ENCODE data around the gene TMEM141. TPM values are rescaled to one million over a fixed set of nuclear protein-coding genes. Genes with fewer than 3 reads are reported as not detected.

The TMEM141 gene
- total RNA-seq (2022; extraction: Qiagen RNA extraction) = 60.3 to 79.3 TPM (median 78.5 TPM) in 5 replicates

GRCh38 chr9:136790640-136791515 lies at the start of gene TMEM141:
TSS of gene TMEM141 (plus strand) at chr9:136791344. CDS start at chr9:136791371, 27 bp downstream.

DNA sequence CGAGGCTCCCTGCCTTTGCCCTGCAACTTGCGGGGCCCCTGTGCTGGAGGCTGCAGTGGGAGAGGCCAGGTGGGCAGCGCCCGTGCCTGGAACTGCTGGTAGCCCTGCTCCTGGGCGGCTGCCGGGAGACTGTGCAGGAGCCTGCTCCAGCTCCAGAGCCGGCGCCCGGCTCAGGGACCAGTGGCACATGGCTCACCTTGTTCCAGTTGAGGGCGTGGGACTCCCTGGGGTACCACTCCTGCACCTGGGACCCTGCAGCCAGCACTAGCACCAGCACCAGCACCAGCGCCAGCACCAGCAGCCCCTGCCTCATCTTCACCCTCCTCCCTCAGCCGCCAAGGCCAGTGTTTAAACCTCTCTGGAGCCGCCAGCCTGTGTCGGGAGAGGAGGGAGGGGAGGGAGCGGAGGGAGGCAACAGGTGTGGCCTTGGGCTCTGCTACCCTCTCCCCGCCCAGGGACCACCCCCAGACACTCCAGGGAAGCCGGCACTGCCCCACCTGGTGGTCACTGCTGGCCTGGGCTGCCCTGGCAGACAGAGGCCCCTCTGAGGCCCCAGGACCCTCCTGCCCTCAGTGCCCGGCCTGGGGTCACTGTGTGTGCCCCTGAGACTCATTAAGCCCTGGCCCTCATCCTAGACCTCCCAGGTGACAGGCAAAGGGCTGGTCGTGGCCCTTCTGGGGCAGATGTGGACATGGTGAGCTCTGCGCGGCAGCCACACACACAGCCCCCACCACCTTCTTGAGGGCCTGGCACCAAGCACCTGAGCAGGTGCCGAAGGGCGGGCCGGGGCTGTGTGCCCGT lies 48.4 kb upstream of the TMEM141 start, which contains the start of gene LCN10:
LCN10 (minus strand) TSS at position 350 of the 801 bp plus-strand sequence; CDS start at position 313, 37 bp downstream.

DNA sequence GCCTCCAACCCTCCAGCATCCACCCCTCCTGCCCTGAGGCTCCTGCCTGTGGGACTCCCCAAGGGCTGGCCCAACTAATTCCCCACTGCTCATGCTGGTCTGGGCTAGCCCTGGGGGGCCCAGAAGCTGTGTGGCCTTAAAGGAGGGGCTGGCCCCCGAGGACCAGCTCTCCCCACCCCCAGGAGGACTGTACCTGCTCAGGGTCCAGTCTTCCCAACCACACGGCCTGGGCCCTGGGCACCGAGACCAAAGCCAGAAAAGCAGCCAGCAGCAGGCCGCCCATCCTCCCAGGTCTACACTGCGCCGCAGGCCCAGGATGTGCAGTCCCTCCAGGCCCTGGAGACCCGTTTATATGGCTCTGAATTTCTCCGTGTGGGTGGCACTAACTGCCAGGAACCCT lies 42.9 kb upstream of the TMEM141 start, which contains the start of gene LCN6:
LCN6 (minus strand) TSS at position 325 of the 400 bp plus-strand sequence; CDS start at position 283, 42 bp downstream.

DNA sequence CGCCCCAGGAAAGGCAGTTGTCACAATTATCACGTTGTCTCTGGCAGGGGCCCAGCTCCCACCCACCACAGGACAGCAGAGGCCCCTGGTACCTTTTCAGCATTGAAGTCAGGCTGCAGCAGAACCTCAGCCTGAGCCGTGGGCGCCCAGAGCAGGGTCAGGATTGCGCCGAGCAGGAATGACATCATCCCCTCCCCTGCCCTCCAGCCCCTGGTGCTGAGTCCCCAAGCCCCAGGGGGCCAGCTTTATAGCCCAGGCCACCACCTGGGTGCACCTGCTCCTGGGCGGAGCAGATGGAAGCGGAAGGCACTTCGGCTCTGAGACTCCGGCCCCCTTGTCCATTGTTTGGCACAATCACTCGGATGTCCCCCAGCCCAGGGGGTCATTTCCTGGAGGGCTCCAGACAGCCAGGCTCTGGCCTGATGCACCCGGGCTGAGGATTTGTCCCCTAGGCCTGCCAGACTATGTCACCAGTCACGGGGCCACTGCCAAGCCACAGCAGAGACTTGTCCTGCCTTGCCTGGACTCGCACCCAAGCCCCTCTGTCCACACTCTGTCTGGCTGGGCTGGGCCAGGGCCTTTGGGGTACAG lies 26.7 kb upstream of the TMEM141 start, which contains the start of gene LCN15:
LCN15 (minus strand) TSS at position 218 of the 591 bp plus-strand sequence; CDS start at position 188, 30 bp downstream.

GRCh38 chr9:136796238-136796774 lies 5.2 kb downstream of the TMEM141 start, which contains the start of gene CCDC183:
TSS of gene CCDC183 (plus strand) at chr9:136796338. CDS start at chr9:136796398, 60 bp downstream.

GRCh38 chr9:136807281-136808074 lies 16.3 kb downstream of the TMEM141 start, which contains the start of gene RABL6:
TSS of gene RABL6 (plus strand) at chr9:136807948. CDS start at chr9:136808197, 249 bp downstream.

GRCh38 chr9:136842380-136842948 lies 51.3 kb downstream of the TMEM141 start, which contains the start of gene AJM1:
TSS of gene AJM1 (plus strand) at chr9:136842478. CDS start at chr9:136844415, 1,937 bp downstream.

Other genes starting within 250 kb of the TMEM141 start
- gene NOTCH1, start 245.3 kb upstream of the TMEM141 start, total RNA-seq (2022; extraction: Qiagen RNA extraction) = 9.3 to 12.0 TPM (median 11.1 TPM) in 5 replicates
- 35.0 to 59.2 TPM (median 54.3 TPM) in 5 replicates for gene EGFL7, start 128.4 kb upstream of the TMEM141 start, total RNA-seq (2022; extraction: Qiagen RNA extraction)
- gene AGPAT2, start 103.9 kb upstream of the TMEM141 start, total RNA-seq (2022; extraction: Qiagen RNA extraction) = 72.0 to 106 TPM (median 101 TPM) in 5 replicates
- 6.4 to 9.1 TPM (median 8.0 TPM) in 5 replicates for gene DIPK1B, start 78.8 kb upstream of the TMEM141 start, total RNA-seq (2022; extraction: Qiagen RNA extraction)
- gene LCN10, start 48.4 kb upstream of the TMEM141 start, total RNA-seq (2022; extraction: Qiagen RNA extraction) = not detected in 5 replicates
- not detected in 5 replicates for gene LCN6, start 42.8 kb upstream of the TMEM141 start, total RNA-seq (2022; extraction: Qiagen RNA extraction)
- gene LCN8, start 33.1 kb upstream of the TMEM141 start, total RNA-seq (2022; extraction: Qiagen RNA extraction) = not detected in 5 replicates
- 0.03 to 0.13 TPM in 2 of 5 replicates, not detected in the others for gene LCN15, start 26.8 kb upstream of the TMEM141 start, total RNA-seq (2022; extraction: Qiagen RNA extraction)
- gene CCDC183, start 5.0 kb downstream of the TMEM141 start, total RNA-seq (2022; extraction: Qiagen RNA extraction) = 0.18 to 0.63 TPM (median 0.44 TPM) in 5 replicates
- gene RABL6, start 16.6 kb downstream of the TMEM141 start, total RNA-seq (2022; extraction: Qiagen RNA extraction) = 67.0 to 82.1 TPM (median 78.1 TPM) in 5 replicates
- 3.4 to 4.3 TPM (median 4.0 TPM) in 5 replicates for gene AJM1, start 51.1 kb downstream of the TMEM141 start, total RNA-seq (2022; extraction: Qiagen RNA extraction)
- 221 to 341 TPM (median 305 TPM) in 5 replicates for gene PHPT1, start 58.1 kb downstream of the TMEM141 start, total RNA-seq (2022; extraction: Qiagen RNA extraction)
- 2.6 to 4.2 TPM (median 4.0 TPM) in 5 replicates for gene MAMDC4, start 61.0 kb downstream of the TMEM141 start, total RNA-seq (2022; extraction: Qiagen RNA extraction)
- 387 to 521 TPM (median 446 TPM) in 5 replicates for gene EDF1, start 75.0 kb downstream of the TMEM141 start, total RNA-seq (2022; extraction: Qiagen RNA extraction)
- gene TRAF2, start 95.2 kb downstream of the TMEM141 start, total RNA-seq (2022; extraction: Qiagen RNA extraction) = 43.3 to 61.4 TPM (median 48.8 TPM) in 5 replicates
- 71.5 to 97.8 TPM (median 91.7 TPM) in 5 replicates for gene FBXW5, start 153.4 kb downstream of the TMEM141 start, total RNA-seq (2022; extraction: Qiagen RNA extraction)
- 0.62 to 1.7 TPM (median 1.2 TPM) in 5 replicates for gene C8G, start 153.9 kb downstream of the TMEM141 start, total RNA-seq (2022; extraction: Qiagen RNA extraction)
- 0.46 to 1.6 TPM (median 1.2 TPM) in 5 replicates for gene LCN12, start 160.9 kb downstream of the TMEM141 start, total RNA-seq (2022; extraction: Qiagen RNA extraction)
- 0.55 to 0.77 TPM (median 0.67 TPM) in 5 replicates for gene PTGDS, start 186.2 kb downstream of the TMEM141 start, total RNA-seq (2022; extraction: Qiagen RNA extraction)
- gene LCNL1, start 191.6 kb downstream of the TMEM141 start, total RNA-seq (2022; extraction: Qiagen RNA extraction) = 0.08 to 0.16 TPM (median 0.13 TPM) in 5 replicates
- 46.7 to 85.5 TPM (median 74.2 TPM) in 5 replicates for gene PAXX, start 201.1 kb downstream of the TMEM141 start, total RNA-seq (2022; extraction: Qiagen RNA extraction)
- 2.3 to 5.7 TPM (median 4.6 TPM) in 5 replicates for gene CLIC3, start 205.2 kb downstream of the TMEM141 start, total RNA-seq (2022; extraction: Qiagen RNA extraction)
- gene ABCA2, start 236.9 kb downstream of the TMEM141 start, total RNA-seq (2022; extraction: Qiagen RNA extraction) = 22.8 to 26.7 TPM (median 24.4 TPM) in 5 replicates
- gene FUT7, start 240.7 kb downstream of the TMEM141 start, total RNA-seq (2022; extraction: Qiagen RNA extraction) = 0.05 to 0.08 TPM (median 0.06 TPM) in 4 of 5 replicates, not detected in the other